C4-2B (cell line): ENCODE measurements around the gene PPHLN1.

Experiments used
- CTCF ChIP-seq: fragments of 450-650 bp; conservative IDR thresholded peaks from 2 replicates; pipeline ENCODE4 v1.5.1; 2017; ENCODE audit warnings: mild to moderate bottlenecking
- ZFX ChIP-seq: fragments of 450-650 bp; IDR thresholded peaks from 2 replicates; pipeline ENCODE4 v1.6.1; 2017

- TF ChIP-seq CTCF (no peak), ZFX (no peak)
Measured at GRCh38 chr12:42277396-42278127, 48.4 kb upstream of the PPHLN1 start.
